K562 (cell line): ENCODE measurements around the gene GFRAL. TPM values are rescaled to one million over a fixed set of nuclear protein-coding genes. Genes with fewer than 3 reads are reported as not detected.

Source experiments
- ATAC-seq: fragments of 200-7000 bp; cut with Tn5 transposase; 3 replicates; pipeline ENCODE4 v1.9.1; 2020; ENCODE audit warnings: moderate library complexity
- BruUV-seq: library from RNA; stranded (reverse); fragments of 400-500 nt; replicated peaks from 2 replicates; lab custom pipeline; 2021; lab: Mats Ljungman, UMichigan
- CTCF ChIA-PET: fragments of 300-600 bp; formaldehyde crosslinking; extraction: SDS; loops from one replicate; lab custom pipeline; 2021; ENCODE audit warnings: low intra/inter-chr PET ratio; lab: Yijun Ruan, JAX
- POLR2A ChIA-PET: fragments of 300-600, 350-650 bp; sonication (Branson Sonifier 250); formaldehyde crosslinking; extraction: SDS; loops from one replicate; lab custom pipeline; 2021; ENCODE audit warnings: antibody characterized with exemption, inconsistent platforms; lab: Yijun Ruan, JAX
- DNase-seq, 4 experiments: peaks; one replicate each; pipeline versions ENCODE4 v3.0.0 to v3.0.0-alpha.2; 2011 to 2018; ENCODE audit warnings: low spot score in 3 of 4, mixed read lengths in 3 of 4; ENCODE audit errors: extremely low read depth in 1 of 4
- FAIRE-seq: peaks from 2 replicates; lab custom pipeline; 2011; peaks lifted over from hg19 to GRCh38; lab: Jason Lieb, UNC
- H2AFZ ChIP-seq: 2 replicates; pipeline ENCODE4 v1.6.0; 2011; ENCODE audit warnings: low read depth, low read length, control low read depth, inconsistent platforms
- H3K27ac ChIP-seq: fragments of 200-600 bp; 3 replicates; pipeline ENCODE4 v1.8.0; 2011; ENCODE audit warnings: low read depth, mild to moderate bottlenecking, control low read depth, inconsistent platforms, low read length, moderate library complexity, mixed read lengths; ENCODE audit errors: extremely low read depth
- H3K27me3 ChIP-seq, 2 experiments: fragments of 300-600 bp in 1 of 2; 2 replicates in 1 of 2; 3 replicates in 1 of 2; pipeline versions ENCODE4 v1.6.0 to v1.8.0; 2011; ENCODE audit warnings: inconsistent platforms in 2 of 2, low read length in 2 of 2, mild to moderate bottlenecking in 1 of 2, mixed read lengths in 1 of 2, moderate library complexity in 1 of 2; ENCODE audit not compliant: control insufficient read depth in 2 of 2, insufficient read depth in 2 of 2
- H3K36me3 ChIP-seq: fragments of 300-600 bp; 3 replicates; pipeline ENCODE4 v1.8.0; 2011; ENCODE audit warnings: mild to moderate bottlenecking, low read length, inconsistent platforms; ENCODE audit not compliant: control insufficient read depth, insufficient read depth
- H3K4me1 ChIP-seq, 2 experiments: fragments of 200-600 bp in 1 of 2; replicated peaks in 1 of 2; 2 replicates in 1 of 2; 3 replicates in 1 of 2; pipeline versions ENCODE4 v1.5.1 to v1.8.0; 2011; ENCODE audit warnings: inconsistent platforms in 2 of 2, low read length in 2 of 2, mild to moderate bottlenecking in 1 of 2, mixed read lengths in 1 of 2, moderate library complexity in 1 of 2; ENCODE audit not compliant: control insufficient read depth in 2 of 2, insufficient read depth in 2 of 2
- H3K4me2 ChIP-seq: 2 replicates; pipeline ENCODE4 v1.6.1; 2011; ENCODE audit warnings: low read length, control low read depth, inconsistent platforms, mixed read lengths; ENCODE audit not compliant: insufficient read depth
- H3K4me3 ChIP-seq: fragments of 200-600 bp; sonication (generic), shearing (Covaris generic); 2 replicates; pipeline ENCODE4 v1.5.1; 2016; ENCODE audit warnings: control low read depth, inconsistent platforms
- H3K79me2 ChIP-seq: fragments of 200-600 bp; 3 replicates; pipeline ENCODE4 v1.8.0; 2011; ENCODE audit warnings: low read length, inconsistent platforms; ENCODE audit not compliant: control insufficient read depth, insufficient read depth
- H3K9ac ChIP-seq, 2 experiments: 2 replicates each; pipeline versions ENCODE4 v1.6.0 to v1.6.1; 2011; ENCODE audit warnings: low read depth in 2 of 2, low read length in 2 of 2, control low read depth in 1 of 2, inconsistent platforms in 1 of 2, mild to moderate bottlenecking in 1 of 2, mixed read lengths in 1 of 2; ENCODE audit not compliant: insufficient read depth in 1 of 2
- H3K9me1 ChIP-seq: one replicate; pipeline ENCODE4 v1.6.0; 2011; ENCODE audit warnings: inconsistent platforms, mild to moderate bottlenecking, low read length, moderate library complexity; ENCODE audit not compliant: control insufficient read depth, insufficient read depth
- H3K9me3 ChIP-seq: replicated peaks from 2 replicates; pipeline ENCODE4 v1.5.1; 2011; ENCODE audit warnings: low read depth, low read length, inconsistent platforms; ENCODE audit not compliant: control insufficient read depth, insufficient read depth
- H4K20me1 ChIP-seq: replicated peaks from 2 replicates; pipeline ENCODE4 v1.6.1; 2011; ENCODE audit warnings: low read length, inconsistent platforms, mixed read lengths; ENCODE audit not compliant: control insufficient read depth, insufficient read depth
- C11orf30 ChIP-seq: fragments of 450-650 bp; IDR thresholded peaks from 2 replicates; pipeline ENCODE4 v1.6.1; 2016; ENCODE audit warnings: low read depth, mild to moderate bottlenecking
- ERF ChIP-seq: fragments of 450-650 bp; formaldehyde crosslinking; IDR thresholded peaks from 2 replicates; pipeline ENCODE4 v1.4.0; 2020; ENCODE audit warnings: mild to moderate bottlenecking, mixed read lengths
- FUS ChIP-seq: fragments of 200-400 bp; formaldehyde crosslinking; optimal IDR thresholded peaks from 2 replicates; pipeline ENCODE3; 2017; ENCODE audit warnings: low read depth, low read length
- MAFF ChIP-seq: IDR thresholded peaks from 2 replicates; pipeline ENCODE4 v1.6.1; 2012; ENCODE audit warnings: low read length, improper control_type of control experiment
- PRPF4 ChIP-seq: fragments of 200-400 bp; formaldehyde crosslinking; IDR thresholded peaks from one replicate; pipeline ENCODE4 v1.6.1; 2017; ENCODE audit warnings: low read length, low read depth, mild to moderate bottlenecking; ENCODE audit not compliant: insufficient read depth, poor library complexity, severe bottlenecking
- TAF1 ChIP-seq: IDR thresholded peaks from 2 replicates; pipeline ENCODE4 v1.6.1; 2011; ENCODE audit warnings: mild to moderate bottlenecking, low read length, moderate library complexity; ENCODE audit not compliant: insufficient read depth, control insufficient read depth, severe bottlenecking; ENCODE audit errors: extremely low read depth
- WHSC1 ChIP-seq: IDR thresholded peaks from one replicate; pipeline ENCODE4 v1.6.1; 2012; ENCODE audit warnings: low read length, control low read depth, inconsistent platforms
- ZNF436 ChIP-seq: fragments of 250-450, 450-650 bp; sonication (Bioruptor Pico); formaldehyde crosslinking; IDR thresholded peaks from 2 replicates; pipeline ENCODE4 v1.7.0; 2020; ENCODE audit warnings: mild to moderate bottlenecking
- in situ Hi-C: fragments of 300-500 bp; cut with MboI; formaldehyde crosslinking; loops from 4 replicates; pipeline ENCODE4 v1.15.0; 2018; ENCODE audit warnings: inconsistent platforms, mixed read lengths
- intact Hi-C: fragments of 100-400 bp; cut with micrococcal nuclease; formaldehyde crosslinking; loops from 2 replicates; pipeline ENCODE4 v1.14.2; 2022
- polyA plus RNA-seq, 8 experiments: library from polyadenylated mRNA; depleted of rRNA in 4 of 8; stranded (reverse) in 5 of 8; unstranded in 3 of 8; fragments of >200 nt; fragmentation: Nextera tagmentation in 2 of 8; fragmentation: Illumina TruSeq in 1 of 8; extraction: Ambion mirVana in 2 of 8; extraction: Trizol in 1 of 8; gene quantifications; 2 replicates each; pipeline versions ENCODE4 v1.2.1 to v1.2.3, GENCODE V29; 2011 to 2014; ENCODE audit warnings: inconsistent platforms in 1 of 8, missing spikeins in 1 of 8
- total RNA-seq, 7 experiments: library from RNA; depleted of rRNA in 6 of 7; stranded (reverse); fragments of >200 nt in 6 of 7; fragmentation: Illumina TruSeq in 2 of 7; extraction: Trizol in 2 of 7; gene quantifications; 2 replicates each; pipeline versions ENCODE4 v1.2.1 to v1.2.3, GENCODE V29; 2011 to 2021; ENCODE audit warnings: low replicate concordance in 1 of 7
- TF ChIP-seq, protein P1 (sequence below): fragments of 450-650 bp; IDR thresholded peaks from one replicate; pipeline ENCODE4 v1.6.1; 2018; ENCODE audit warnings: mild to moderate bottlenecking, moderate library complexity; ENCODE audit not compliant: partially characterized antibody
- TF ChIP-seq, protein P2 (sequence below): fragments of 450-650 bp; formaldehyde crosslinking; IDR thresholded peaks from 2 replicates; pipeline ENCODE4 v1.4.0; 2022; ENCODE audit warnings: missing genetic modification characterization

The GFRAL gene
- total and polyA plus RNA-seq, 9 of the 15 experiments (the other 6 are each of a cell fraction or from before 2014, with no cell fraction given), result not detected

DNA sequence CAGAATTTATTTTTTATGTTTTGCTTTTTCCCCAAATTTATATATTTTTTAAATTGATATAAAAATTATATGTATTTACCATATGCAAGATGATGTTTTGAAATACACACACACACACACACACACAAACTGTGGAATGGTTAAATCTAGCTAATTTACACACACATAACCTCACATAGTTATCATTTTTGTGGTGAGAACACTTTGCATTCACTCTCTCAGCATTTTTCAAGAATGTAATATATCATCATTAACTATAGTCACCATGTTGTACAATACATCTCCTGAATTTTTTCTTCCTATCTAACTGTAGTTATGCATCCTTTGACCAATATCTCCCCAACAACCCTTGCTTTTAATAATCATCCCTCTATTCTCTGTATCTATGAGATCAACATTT, 52.2 kb downstream of the GFRAL start:
- intact Hi-C loops (no loop called here), in situ Hi-C loops (no loop called here)
- Histone ChIP-seq H3K27me3 (no peaks in the 10 kb centered on the region), H4K20me1 (no peaks in the 10 kb centered on the region), H2AFZ (no peak overlapping the region), H3K4me3 (no peak overlapping the region), H3K79me2 (no peaks in the 10 kb centered on the region), H3K27ac (no peak overlapping the region), H3K36me3 (no peaks in the 10 kb centered on the region), H3K9ac (no peak overlapping the region), H3K9me3 (no peaks in the 10 kb centered on the region; the same call in 1 of the 2 replicates), H3K4me1 (no peaks in the 10 kb centered on the region), H3K4me2 (no peak overlapping the region), H3K9me1 (no peaks in the 10 kb centered on the region)
- FAIRE-seq, result no peak
- ChIA-PET CTCF (no interaction called here), POLR2A (no interaction called here)
- TF ChIP-seq ZNF436 (CRISPR knock-in tag) (no peak), FUS (no peak), ERF (CRISPR knock-in tag) (no peak), PRPF4 (no peak), TAF1 (no peak), MAFF (no peak), C11orf30 (no peak), WHSC1 (no peak)
- TF ChIP-seq, protein P1, sequence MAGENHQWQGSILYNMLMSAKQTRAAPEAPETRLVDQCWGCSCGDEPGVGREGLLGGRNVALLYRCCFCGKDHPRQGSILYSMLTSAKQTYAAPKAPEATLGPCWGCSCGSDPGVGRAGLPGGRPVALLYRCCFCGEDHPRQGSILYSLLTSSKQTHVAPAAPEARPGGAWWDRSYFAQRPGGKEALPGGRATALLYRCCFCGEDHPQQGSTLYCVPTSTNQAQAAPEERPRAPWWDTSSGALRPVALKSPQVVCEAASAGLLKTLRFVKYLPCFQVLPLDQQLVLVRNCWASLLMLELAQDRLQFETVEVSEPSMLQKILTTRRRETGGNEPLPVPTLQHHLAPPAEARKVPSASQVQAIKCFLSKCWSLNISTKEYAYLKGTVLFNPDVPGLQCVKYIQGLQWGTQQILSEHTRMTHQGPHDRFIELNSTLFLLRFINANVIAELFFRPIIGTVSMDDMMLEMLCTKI, result no peak
- TF ChIP-seq, protein P2, sequence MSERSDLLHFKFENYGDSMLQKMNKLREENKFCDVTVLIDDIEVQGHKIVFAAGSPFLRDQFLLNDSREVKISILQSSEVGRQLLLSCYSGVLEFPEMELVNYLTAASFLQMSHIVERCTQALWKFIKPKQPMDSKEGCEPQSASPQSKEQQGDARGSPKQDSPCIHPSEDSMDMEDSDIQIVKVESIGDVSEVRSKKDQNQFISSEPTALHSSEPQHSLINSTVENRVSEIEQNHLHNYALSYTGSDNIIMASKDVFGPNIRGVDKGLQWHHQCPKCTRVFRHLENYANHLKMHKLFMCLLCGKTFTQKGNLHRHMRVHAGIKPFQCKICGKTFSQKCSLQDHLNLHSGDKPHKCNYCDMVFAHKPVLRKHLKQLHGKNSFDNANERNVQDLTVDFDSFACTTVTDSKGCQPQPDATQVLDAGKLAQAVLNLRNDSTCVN (CRISPR knock-in tag), result no peak
- no peak for ATAC-seq
- no peak for DNase-seq
- no TSS peak for BruUV-seq
